Neural progenitor cell (in vitro differentiated cells): ENCODE data around the gene GLI1. TPM values are rescaled to one million over a fixed set of nuclear protein-coding genes. Genes with fewer than 3 reads are reported as not detected.

ENCODE experiments used
- DNase-seq: peaks from one replicate; pipeline ENCODE4 v3.0.0-alpha.2; 2016; ENCODE audit warnings: low spot score
- H2AFZ ChIP-seq: fragments of 200-600 bp; sonication (generic); replicated peaks from 2 replicates; pipeline ENCODE4 v1.6.1; 2016; ENCODE audit warnings: antibody characterized with exemption
- H3F3A ChIP-seq: fragments of 200-600 bp; sonication (generic); 2 replicates; pipeline ENCODE4 v1.6.1; 2016; ENCODE audit warnings: antibody characterized with exemption, low read depth
- H3K27ac ChIP-seq: fragments of 200-600 bp; sonication (generic); 2 replicates; pipeline ENCODE4 v1.5.1; 2016; ENCODE audit warnings: mild to moderate bottlenecking
- H3K27me3 ChIP-seq: fragments of 200-600 bp; sonication (generic); 2 replicates; pipeline ENCODE4 v1.6.1; 2016; ENCODE audit warnings: mild to moderate bottlenecking, moderate library complexity
- H3K36me3 ChIP-seq: fragments of 200-600 bp; sonication (generic); 2 replicates; pipeline ENCODE4 v1.5.1; 2016
- H3K4me1 ChIP-seq: fragments of 200-600 bp; sonication (generic); 2 replicates; pipeline ENCODE4 v1.6.1; 2016; ENCODE audit warnings: mixed run types
- H3K4me2 ChIP-seq: fragments of 200-600 bp; sonication (generic); 2 replicates; pipeline ENCODE4 v1.6.1; 2016
- H3K4me3 ChIP-seq: fragments of 200-600 bp; sonication (generic); 2 replicates; pipeline ENCODE4 v1.5.1; 2016
- H3K79me2 ChIP-seq: fragments of 200-600 bp; sonication (generic); 2 replicates; pipeline ENCODE4 v1.6.1; 2016; ENCODE audit warnings: low read depth
- H3K9ac ChIP-seq: fragments of 200-600 bp; sonication (generic); 2 replicates; pipeline ENCODE4 v1.6.1; 2016
- H3K9me3 ChIP-seq: fragments of 200-600 bp; sonication (generic); 2 replicates; pipeline ENCODE4 v1.5.1; 2016; ENCODE audit warnings: low read depth
- H4K20me1 ChIP-seq: fragments of 200-600 bp; sonication (generic); 2 replicates; pipeline ENCODE4 v1.6.1; 2016; ENCODE audit warnings: low read depth
- H3K27ac Mint-ChIP-seq: 3 replicates; pipeline ENCODE4 v1.8.0; 2021; ENCODE audit warnings: mixed read lengths
- H3K27me3 Mint-ChIP-seq: 2 replicates; pipeline ENCODE4 v1.8.0; 2022; ENCODE audit warnings: low read depth, mild to moderate bottlenecking, inconsistent platforms, moderate library complexity, mixed read lengths; ENCODE audit not compliant: insufficient read depth
- H3K36me3 Mint-ChIP-seq: 3 replicates; pipeline ENCODE4 v1.8.0; 2021; ENCODE audit warnings: mixed read lengths
- H3K4me1 Mint-ChIP-seq: 3 replicates; pipeline ENCODE4 v1.8.0; 2021; ENCODE audit warnings: mixed read lengths
- H3K4me3 Mint-ChIP-seq: 3 replicates; pipeline ENCODE4 v1.8.0; 2021; ENCODE audit warnings: mild to moderate bottlenecking, moderate library complexity, mixed read lengths
- H3K9me3 Mint-ChIP-seq: 3 replicates; pipeline ENCODE4 v1.8.0; 2020; ENCODE audit warnings: mixed read lengths
- EZH2 ChIP-seq: fragments of 200-600 bp; sonication (generic); IDR thresholded peaks from 2 replicates; pipeline ENCODE4 v1.6.1; 2017; ENCODE audit warnings: antibody characterized with exemption, mild to moderate bottlenecking, moderate library complexity
- EZH2phosphoT487 ChIP-seq: fragments of 200-600 bp; sonication (generic); IDR thresholded peaks from 2 replicates; pipeline ENCODE4 v1.6.1; 2017; ENCODE audit warnings: antibody characterized with exemption
- total RNA-seq: library from RNA; depleted of rRNA; stranded (reverse); fragments of >200 nt; gene quantifications from 2 replicates; pipeline ENCODE4 v1.2.3, GENCODE V29; 2015; ENCODE audit warnings: low replicate concordance
- TF ChIP-seq, protein P1 (sequence below): fragments of 200-600 bp; sonication (generic); IDR thresholded peaks from 2 replicates; pipeline ENCODE4 v1.5.1; 2017; ENCODE audit warnings: antibody characterized with exemption, mild to moderate bottlenecking

Gene GLI1
- total RNA-seq, 1 donor from 2014 or later, result 0.71 TPM

DNA sequence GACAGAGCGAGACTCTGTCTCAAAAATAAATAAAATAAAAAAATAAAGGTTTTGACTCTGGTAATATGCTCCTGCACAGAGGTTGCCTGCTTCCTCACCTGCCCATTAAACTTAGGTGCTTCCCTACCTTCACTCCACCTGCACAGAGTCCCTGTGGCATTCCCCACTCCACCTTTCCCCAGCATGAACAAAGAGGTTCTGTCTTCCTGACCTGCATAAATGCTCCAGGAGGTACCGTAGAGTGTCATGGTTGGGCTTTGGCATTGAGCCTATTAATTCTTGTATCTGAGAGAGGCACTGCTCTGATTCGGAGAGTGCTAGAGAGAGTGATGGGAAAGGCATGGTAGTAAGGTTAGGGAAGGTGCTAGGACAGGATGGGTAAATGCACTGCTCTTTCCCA, 13.8 kb downstream of the GLI1 start:
- peaks cover 11% of the 10 kb centered on the region for H3K4me1 ChIP-seq

DNA sequence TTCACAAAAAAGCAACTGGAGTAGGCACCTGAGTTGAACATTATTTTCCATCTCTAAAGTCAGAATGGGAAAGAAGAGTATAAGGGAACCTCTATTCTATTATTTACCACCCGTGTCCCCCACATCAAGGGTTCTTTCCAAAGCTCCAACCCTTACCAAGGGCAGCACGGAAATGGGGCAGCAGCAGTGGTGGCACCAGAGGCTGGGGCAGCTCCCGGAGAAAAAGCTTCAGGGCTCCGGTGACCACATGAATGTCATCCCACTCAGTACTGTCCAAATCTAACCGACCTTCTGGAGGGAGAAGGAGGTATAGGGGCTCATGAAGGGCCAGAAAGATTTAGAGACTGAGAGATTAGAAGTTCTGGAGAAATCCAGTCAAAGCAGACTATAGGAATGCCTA, 14.3 kb downstream of the GLI1 start:
- H2AFZ ChIP-seq, result no peak overlapping the region
- H3K27ac ChIP-seq, result no peak overlapping the region
- no peak overlapping the region for H3K4me2 ChIP-seq
- no peak for DNase-seq
- Mint-ChIP-seq H3K9me3 (no peaks in the 10 kb centered on the region), H3K27ac (no peak overlapping the region), H3K4me1 (peaks cover 2% of the 10 kb centered on the region), H3K27me3 (peaks cover 48% of the 10 kb centered on the region), H3K36me3 (no peaks in the 10 kb centered on the region), H3K4me3 (no peak overlapping the region)
- peaks cover 3% of the 10 kb centered on the region for H3F3A ChIP-seq
- H3K36me3 ChIP-seq, result no peaks in the 10 kb centered on the region
- H4K20me1 ChIP-seq, result peaks cover 2% of the 10 kb centered on the region
- peaks cover 11% of the 10 kb centered on the region for H3K4me1 ChIP-seq
- H3K4me3 ChIP-seq, result no peak overlapping the region
- H3K79me2 ChIP-seq, result no peaks in the 10 kb centered on the region
- TF ChIP-seq, protein P1, sequence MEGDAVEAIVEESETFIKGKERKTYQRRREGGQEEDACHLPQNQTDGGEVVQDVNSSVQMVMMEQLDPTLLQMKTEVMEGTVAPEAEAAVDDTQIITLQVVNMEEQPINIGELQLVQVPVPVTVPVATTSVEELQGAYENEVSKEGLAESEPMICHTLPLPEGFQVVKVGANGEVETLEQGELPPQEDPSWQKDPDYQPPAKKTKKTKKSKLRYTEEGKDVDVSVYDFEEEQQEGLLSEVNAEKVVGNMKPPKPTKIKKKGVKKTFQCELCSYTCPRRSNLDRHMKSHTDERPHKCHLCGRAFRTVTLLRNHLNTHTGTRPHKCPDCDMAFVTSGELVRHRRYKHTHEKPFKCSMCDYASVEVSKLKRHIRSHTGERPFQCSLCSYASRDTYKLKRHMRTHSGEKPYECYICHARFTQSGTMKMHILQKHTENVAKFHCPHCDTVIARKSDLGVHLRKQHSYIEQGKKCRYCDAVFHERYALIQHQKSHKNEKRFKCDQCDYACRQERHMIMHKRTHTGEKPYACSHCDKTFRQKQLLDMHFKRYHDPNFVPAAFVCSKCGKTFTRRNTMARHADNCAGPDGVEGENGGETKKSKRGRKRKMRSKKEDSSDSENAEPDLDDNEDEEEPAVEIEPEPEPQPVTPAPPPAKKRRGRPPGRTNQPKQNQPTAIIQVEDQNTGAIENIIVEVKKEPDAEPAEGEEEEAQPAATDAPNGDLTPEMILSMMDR, result no peak
- no peak for TF ChIP-seq EZH2phosphoT487
- TF ChIP-seq EZH2, result no peak
- H3K27me3 ChIP-seq, result peaks cover 77% of the 10 kb centered on the region
- no peaks in the 10 kb centered on the region for H3K9me3 ChIP-seq
- H3K9ac ChIP-seq, result no peak overlapping the region

More for the DNA sequence above, 13.8 kb downstream of the GLI1 start:
- Histone ChIP-seq H3K79me2 (no peaks in the 10 kb centered on the region), H3K27me3 (peaks cover 72% of the 10 kb centered on the region), H2AFZ (no peak overlapping the region), H4K20me1 (peaks cover 2% of the 10 kb centered on the region), H3F3A (peaks cover 3% of the 10 kb centered on the region), H3K9me3 (no peaks in the 10 kb centered on the region), H3K27ac (no peak overlapping the region), H3K4me3 (no peak overlapping the region), H3K36me3 (no peaks in the 10 kb centered on the region), H3K9ac (no peak overlapping the region), H3K4me2 (no peak overlapping the region)
- H3K36me3 Mint-ChIP-seq, result no peaks in the 10 kb centered on the region
- no peaks in the 10 kb centered on the region for H3K9me3 Mint-ChIP-seq
- no peak for DNase-seq
- TF ChIP-seq, protein P1, result no peak
- TF ChIP-seq EZH2phosphoT487 (no peak), EZH2 (no peak)
- no peak overlapping the region for H3K27ac Mint-ChIP-seq
- peaks cover 43% of the 10 kb centered on the region for H3K27me3 Mint-ChIP-seq
- H3K4me1 Mint-ChIP-seq, result peaks cover 2% of the 10 kb centered on the region
- H3K4me3 Mint-ChIP-seq, result no peak overlapping the region

DNA sequence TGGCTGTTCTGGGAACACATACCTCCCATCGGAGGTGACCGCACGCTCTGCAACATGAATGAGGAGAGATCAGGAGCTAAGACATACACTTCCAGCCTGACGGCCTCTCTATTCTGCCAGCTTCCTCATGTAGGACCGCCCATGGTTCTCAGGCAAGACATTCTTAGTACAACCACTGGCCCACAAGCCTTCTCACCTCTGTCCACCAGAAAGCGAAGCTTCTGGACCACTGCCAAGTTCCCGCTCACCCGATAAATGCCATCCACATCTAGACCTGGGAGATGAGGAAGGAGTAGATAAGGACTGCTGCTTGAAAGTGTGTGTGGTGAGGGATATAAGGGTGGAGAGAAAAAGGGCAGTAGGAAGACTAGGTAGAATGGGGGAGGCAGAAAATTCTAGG, 14.8 kb downstream of the GLI1 start:
- DNase-seq, result no peak
- peaks cover 48% of the 10 kb centered on the region for H3K27me3 Mint-ChIP-seq
- no peak overlapping the region for H2AFZ ChIP-seq
- TF ChIP-seq EZH2phosphoT487 (no peak), EZH2 (no peak)
- TF ChIP-seq, protein P1, result no peak
- H3K36me3 ChIP-seq, result no peaks in the 10 kb centered on the region
- no peak overlapping the region for H3K27ac Mint-ChIP-seq
- H3K4me2 ChIP-seq, result no peak overlapping the region
- no peak overlapping the region for H3K4me3 ChIP-seq
- no peaks in the 10 kb centered on the region for H3K9me3 Mint-ChIP-seq
- no peaks in the 10 kb centered on the region for H3K9me3 ChIP-seq
- peaks cover 2% of the 10 kb centered on the region for H4K20me1 ChIP-seq
- no peaks in the 10 kb centered on the region for H3K79me2 ChIP-seq
- H3K27me3 ChIP-seq, result peaks cover 83% of the 10 kb centered on the region
- no peaks in the 10 kb centered on the region for H3K36me3 Mint-ChIP-seq
- no peak overlapping the region for H3K27ac ChIP-seq
- H3F3A ChIP-seq, result peaks cover 3% of the 10 kb centered on the region
- H3K4me1 ChIP-seq, result peaks cover 11% of the 10 kb centered on the region
- no peak overlapping the region for H3K9ac ChIP-seq
- H3K4me3 Mint-ChIP-seq, result peak overlapping the region; percentile 33
- H3K4me1 Mint-ChIP-seq, result peaks cover 2% of the 10 kb centered on the region
